ENCODE results near the gene TOMM7.

- TF ChIP-seq, protein P1, sequence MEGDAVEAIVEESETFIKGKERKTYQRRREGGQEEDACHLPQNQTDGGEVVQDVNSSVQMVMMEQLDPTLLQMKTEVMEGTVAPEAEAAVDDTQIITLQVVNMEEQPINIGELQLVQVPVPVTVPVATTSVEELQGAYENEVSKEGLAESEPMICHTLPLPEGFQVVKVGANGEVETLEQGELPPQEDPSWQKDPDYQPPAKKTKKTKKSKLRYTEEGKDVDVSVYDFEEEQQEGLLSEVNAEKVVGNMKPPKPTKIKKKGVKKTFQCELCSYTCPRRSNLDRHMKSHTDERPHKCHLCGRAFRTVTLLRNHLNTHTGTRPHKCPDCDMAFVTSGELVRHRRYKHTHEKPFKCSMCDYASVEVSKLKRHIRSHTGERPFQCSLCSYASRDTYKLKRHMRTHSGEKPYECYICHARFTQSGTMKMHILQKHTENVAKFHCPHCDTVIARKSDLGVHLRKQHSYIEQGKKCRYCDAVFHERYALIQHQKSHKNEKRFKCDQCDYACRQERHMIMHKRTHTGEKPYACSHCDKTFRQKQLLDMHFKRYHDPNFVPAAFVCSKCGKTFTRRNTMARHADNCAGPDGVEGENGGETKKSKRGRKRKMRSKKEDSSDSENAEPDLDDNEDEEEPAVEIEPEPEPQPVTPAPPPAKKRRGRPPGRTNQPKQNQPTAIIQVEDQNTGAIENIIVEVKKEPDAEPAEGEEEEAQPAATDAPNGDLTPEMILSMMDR (optimal IDR thresholded peaks at IDR 0.05 in 1 of 3, IDR thresholded peaks at IDR 0.05 in 1 of 3, conservative IDR thresholded peaks at IDR 0.05 in 1 of 3; ENCODE audit: extremely low read depth in 1 of 3, insufficient read depth in 2 of 3, low read length in 3 of 3): no peak
- TF ChIP-seq EZH2 (IDR thresholded peaks at IDR 0.05; ENCODE audit: low read length): no peak
Measured at GRCh38 chr7:22872096-22872807, 49.6 kb upstream of the TOMM7 start.
